HG03064 (cell line): Measurements from ENCODE around the gene OR10A4.
"Not testable (repeated sequence)": the region's sequence is repeated elsewhere in the genome, so short reads cannot be mapped to it uniquely, and the experiment has no call there.

Experiments used
- ATAC-seq: cut with Tn5 transposase; IDR thresholded peaks from one replicate; pipeline ENCODE4 v1.9.1; 2021; ENCODE audit warnings: low read depth; ENCODE audit not compliant: unreplicated experiment

OR10A4 gene, protein sequence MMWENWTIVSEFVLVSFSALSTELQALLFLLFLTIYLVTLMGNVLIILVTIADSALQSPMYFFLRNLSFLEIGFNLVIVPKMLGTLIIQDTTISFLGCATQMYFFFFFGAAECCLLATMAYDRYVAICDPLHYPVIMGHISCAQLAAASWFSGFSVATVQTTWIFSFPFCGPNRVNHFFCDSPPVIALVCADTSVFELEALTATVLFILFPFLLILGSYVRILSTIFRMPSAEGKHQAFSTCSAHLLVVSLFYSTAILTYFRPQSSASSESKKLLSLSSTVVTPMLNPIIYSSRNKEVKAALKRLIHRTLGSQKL

DNA sequence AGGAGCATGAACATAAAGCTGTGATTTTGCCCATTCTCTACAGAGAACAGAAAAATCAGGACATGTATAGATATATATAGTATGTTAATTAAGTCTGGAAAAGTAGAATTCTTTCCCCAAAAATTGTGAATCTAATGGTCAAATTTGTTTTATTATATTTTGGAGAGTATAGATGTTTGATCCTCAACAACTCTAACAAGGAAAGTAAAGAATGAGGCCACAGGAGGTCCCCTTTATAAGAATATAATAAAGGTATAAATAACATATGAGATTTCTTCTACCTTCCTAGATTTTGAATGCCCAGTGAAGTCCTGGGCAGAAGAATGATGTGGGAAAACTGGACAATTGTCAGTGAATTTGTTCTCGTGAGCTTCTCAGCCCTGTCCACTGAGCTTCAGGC lies at the start of gene OR10A4:
Gene OR10A4, plus strand, starts transcription at position 301 of the 400 bp plus-strand sequence. Its CDS starts 23 bp downstream, at position 324.
- no peak for ATAC-seq

DNA sequence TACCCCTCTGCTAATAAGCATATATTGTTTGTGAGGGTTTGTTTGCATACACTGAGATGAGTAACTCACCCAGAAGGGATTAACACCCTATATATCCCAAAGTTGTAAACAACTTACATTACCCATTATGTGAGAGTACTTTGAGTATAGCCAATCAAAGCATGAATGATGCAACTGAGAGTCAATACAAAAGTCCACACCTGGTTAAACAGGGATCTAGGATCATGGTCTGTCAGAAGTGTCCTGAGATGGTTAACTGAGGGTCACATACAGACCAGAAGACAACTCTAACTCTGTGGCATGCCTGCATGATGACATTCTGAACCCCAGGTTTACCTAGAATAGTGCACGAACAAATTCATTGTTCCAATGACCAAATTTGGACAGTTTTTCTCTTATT lies 48.3 kb upstream of the OR10A4 start:
- ATAC-seq: no peak

DNA sequence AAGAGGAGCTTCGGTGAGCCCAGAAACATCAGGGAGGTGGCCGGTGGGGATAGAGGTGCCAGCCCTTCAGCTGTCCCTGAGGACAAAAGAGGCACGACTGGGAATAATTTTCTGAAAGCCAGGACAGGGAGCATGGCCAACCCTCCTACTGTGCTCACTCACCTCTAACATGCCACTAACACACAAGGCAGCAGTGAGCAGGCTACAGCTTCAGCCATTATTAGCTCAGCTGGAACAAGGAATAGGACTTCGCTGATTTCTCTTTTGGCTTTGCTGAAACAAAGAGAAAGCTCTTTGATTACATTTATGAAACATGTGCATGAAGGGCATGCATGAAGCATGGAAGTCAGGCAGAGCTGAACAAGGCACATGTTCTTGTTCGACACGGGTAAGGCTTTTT lies 43.1 kb upstream of the OR10A4 start:
- ATAC-seq: no peak

DNA sequence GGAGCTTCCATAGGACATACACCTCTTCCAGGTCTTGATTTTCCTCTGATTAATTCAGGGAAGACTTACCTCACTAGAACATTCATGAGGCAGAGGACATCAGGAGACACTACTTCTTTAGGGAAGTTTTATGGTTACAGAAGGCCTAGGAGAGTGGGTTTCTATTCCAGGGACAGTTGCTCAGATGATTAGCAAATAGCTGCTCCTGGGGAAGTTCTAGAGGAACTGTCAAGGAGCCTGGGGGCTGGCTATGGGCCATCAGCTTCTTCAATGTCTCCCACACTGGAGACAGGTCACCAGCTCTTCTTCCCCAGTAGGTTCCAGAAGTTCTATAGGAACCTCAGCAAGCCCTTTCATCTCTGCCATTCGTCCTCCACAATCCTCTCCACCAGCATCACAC lies 42.4 kb upstream of the OR10A4 start:
- no peak for ATAC-seq

DNA sequence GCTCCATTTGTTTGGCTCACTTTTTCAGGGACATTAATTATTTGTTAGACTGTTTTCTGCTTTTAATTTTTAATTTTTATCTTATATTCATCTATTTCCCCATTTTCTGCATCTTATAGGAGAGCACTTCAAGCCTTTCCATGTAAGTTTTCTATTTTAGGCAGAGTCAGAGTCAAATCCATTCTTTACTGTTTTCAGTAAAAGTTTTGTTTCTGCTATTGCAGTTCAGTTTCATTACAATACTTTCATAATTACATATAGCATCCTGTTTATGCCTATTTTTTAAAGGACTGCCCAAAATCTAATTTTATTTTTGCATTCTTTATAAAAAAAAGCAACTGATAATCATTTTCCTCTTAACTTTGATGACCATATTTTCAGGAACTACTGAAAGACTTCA lies 34.7 kb upstream of the OR10A4 start:
- ATAC-seq: no peak

DNA sequence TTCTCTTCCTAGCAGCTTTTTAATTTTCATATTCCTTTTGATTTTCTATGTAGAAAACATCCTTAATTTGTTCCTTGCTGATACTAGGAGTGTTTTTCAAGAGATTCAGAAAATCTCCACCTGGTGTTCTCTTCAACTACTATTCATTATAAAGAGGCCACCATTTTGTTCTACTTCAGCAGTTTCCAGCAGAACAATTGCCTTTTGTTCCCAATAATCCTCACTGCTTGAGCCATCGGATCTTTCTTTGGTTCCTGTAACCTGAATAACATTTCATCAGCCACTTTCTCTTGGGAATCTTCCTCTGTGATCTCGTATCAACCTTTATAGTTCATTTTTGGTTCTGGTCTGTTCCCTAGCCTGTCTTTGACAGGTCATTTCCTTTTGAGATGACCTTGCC lies 32.8 kb upstream of the OR10A4 start:
- no peak for ATAC-seq

DNA sequence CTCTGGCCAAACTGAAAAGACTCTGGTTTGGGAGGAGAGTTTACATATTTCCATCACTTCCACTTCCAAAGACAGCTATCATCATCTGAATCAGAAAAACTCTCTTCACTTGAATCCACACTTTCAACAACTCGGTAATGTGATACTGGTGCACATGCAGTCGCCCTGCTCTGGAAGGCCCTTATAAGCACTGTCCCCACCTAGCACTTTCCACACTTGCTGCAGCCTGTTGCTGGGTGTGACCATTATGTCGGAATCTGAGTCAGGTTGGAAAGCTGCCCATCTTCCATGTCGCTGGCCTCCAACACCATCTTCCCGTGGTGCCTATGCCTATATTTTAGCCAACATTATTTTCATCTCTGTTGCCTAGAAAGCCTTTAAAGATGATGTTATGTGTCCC lies 32.1 kb upstream of the OR10A4 start:
- no peak for ATAC-seq

DNA sequence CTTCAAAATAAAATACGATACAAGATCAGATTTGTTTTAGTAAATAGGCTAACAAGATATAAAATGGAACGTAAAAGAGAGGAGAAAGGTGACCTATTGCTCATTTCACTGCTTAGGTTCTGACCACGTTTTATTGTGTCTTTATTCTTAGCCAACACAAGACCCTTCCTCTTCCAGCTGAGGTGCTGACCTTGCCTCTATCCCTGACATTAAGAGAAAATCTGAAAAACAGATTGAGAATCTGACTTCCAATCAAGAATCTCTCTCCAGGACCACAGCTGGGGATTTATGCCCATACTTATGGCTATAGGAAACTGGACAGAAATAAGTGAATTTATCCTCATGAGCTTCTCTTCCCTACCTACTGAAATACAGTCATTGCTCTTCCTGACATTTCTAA lies 31.0 kb upstream of the OR10A4 start, which contains the start of gene OR10A5:
Gene OR10A5, plus strand, starts transcription at position 301 of the 400 bp plus-strand sequence. Its CDS starts 0 bp downstream, at position 301.
- ATAC-seq: no peak

DNA sequence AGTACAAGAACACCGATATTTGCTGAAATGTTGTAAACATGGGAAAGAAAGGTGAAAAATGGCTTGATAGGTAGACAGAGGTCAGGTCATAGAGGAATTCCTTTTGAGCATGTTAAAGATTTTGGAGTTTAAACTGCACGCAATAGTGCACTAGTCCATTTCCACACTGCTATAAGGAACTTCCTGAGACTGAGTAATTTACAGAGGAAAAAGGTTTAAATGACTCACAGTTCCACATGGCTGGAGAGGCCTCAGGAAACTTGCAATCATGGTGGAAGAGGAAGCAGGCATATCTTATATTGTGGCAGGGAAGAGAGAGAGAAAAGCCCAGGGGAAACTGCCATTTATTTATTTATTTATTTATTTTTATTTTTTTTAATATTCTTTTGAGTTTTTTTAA lies 25.9 kb upstream of the OR10A4 start:
- no peak for ATAC-seq

DNA sequence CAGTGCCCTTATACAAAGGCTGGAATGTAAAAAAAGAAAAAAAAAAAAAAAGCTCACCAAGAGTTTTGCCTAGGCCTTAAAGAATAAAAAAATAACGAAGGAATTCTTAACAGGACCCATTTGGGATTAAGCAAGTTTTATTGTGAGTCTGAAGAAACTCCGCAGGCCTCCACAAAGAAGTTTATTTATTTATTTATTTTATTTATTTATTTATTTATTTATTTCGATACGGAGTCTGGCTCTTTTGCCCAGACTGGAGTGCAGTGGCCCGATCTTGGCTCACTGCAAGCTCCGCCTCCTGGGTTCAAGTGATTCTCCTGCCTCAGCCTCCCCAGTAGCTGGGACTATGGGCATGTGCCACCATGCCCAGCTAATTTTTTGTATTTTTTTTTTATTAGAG lies 21.6 kb upstream of the OR10A4 start:
- ATAC-seq: not testable (repeated sequence)

DNA sequence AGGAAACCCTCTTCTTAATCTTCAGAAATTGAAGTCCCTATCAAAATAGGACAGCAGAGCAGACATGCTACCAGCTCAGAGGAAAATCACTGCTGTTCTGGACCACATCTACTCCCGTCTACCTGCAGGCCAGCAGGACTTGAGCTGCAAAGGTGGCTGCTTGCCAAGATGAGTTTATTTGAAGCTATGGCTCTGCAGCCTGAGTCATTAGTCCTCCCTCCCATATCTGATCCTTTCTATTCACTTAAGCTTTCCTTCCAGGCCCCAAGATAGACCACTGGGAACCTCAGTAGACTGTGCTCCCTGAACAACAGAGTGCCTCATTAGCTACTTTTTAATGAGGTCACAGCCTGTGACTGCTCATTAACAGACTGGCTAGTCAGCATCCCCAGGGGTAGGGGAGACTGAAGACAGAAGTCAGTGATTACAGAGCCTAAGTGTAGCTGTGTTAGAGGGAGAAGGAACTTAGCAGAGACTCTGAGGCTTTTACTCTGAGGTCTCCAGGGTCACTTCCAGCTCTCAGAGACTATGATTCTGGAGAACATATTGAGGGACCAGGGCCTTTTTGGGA lies 20.4 kb upstream of the OR10A4 start:
- ATAC-seq: no peak

DNA sequence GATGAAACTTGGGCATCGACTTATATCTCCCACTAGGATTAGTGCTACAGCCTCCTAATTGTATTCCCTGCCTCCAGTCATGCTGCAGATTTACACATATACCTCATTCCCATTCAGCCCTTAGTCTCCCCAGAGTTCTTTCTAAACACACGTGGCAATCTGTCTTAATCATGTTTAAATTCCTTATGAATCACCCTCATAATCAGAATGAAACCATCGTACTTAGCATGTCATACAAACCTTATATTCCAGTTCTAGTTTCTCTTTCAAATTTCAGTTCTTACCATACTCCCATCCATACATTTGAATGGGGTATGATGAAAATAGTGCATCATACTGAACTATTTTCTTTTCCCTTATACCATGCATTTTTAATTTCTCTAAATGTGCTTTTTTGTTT lies 19.6 kb upstream of the OR10A4 start:
- no peak for ATAC-seq

DNA sequence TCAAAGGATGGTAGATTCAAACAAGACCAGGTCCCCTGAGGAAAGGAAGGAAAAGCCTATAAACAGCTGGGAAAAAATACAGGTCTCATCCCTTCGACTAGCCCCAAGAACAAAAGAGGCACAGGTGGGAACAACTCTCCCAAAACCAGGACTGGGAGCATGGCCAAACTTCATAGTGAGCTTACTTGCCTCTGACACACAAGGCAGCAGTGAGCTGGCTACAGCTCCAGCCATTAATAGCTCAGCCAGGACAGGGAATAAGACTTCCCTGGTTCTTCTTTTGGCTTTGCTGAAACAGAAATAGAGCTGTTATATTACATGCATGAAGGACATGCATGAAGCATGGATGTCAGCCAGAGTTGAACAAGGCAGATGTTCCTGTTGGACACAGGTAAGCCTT lies 13.5 kb upstream of the OR10A4 start, which contains the start of gene OR10A2:
Gene OR10A2, plus strand, starts transcription at position 97 of the 400 bp plus-strand sequence. CDS start 6,698 bp downstream, outside the sequence.
- no peak for ATAC-seq

DNA sequence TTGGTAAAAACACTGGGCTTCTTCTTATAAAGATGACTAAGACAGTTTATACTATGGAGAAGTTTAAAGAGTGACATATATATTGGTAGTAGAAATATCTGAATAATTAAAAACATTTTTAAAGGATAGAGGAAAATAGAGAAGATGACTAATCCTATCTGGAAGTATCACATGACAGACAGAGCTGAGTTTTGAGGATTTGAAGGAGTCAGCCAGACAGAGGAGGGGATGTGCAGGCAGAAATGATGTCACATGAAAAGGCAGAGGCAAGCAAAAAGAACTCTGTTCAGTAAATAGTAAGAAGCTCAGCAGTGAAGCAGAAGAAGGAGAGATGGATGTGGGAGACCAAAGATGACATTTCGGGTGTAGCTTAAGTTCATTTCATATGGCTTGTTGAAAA lies 12.0 kb upstream of the OR10A4 start:
- no peak for ATAC-seq

DNA sequence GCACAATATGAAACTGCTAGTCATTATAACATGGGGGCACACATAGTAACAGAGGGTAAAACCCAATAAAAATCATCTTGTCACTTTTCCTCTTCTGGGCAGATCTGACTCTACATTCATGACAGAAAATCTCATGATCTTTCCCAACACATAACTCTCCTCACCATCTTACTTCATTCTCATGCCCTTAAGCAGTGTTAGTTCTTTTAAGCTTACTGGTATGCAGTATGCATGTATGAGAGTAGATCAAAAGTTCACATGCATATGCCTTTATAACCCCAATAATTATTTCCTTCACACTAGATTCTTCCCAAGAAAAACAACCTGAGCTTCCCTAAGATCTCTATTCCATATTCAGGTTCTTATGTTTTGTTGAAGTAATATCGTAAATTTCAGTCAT lies 5.1 kb upstream of the OR10A4 start:
- ATAC-seq: no peak

DNA sequence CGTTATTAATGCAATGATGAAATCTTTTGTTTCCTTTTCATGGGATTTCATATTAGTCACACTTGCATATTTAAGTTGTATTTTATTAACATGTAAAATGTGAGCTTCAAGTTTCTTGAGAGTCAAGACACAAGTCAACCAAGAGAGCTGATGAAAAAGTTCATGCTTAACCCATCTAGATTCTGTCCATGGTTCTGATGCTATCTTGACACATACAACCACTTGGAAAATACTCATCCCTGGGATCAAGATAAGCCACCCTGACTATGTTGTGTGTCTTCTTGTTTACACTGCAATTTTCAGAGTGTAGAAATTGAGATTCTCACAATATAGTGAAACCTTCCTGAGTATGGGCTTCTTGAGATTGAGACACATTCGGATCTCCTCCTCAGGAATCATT lies 664 bp upstream of the OR10A4 start:
- no peak for ATAC-seq

DNA sequence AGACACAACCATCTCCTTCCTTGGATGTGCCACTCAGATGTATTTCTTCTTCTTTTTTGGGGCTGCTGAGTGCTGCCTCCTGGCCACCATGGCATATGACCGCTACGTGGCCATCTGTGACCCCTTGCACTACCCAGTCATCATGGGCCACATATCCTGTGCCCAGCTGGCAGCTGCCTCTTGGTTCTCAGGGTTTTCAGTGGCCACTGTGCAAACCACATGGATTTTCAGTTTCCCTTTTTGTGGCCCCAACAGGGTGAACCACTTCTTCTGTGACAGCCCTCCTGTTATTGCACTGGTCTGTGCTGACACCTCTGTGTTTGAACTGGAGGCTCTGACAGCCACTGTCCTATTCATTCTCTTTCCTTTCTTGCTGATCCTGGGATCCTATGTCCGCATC lies 489 bp downstream of the OR10A4 start:
- ATAC-seq: no peak

DNA sequence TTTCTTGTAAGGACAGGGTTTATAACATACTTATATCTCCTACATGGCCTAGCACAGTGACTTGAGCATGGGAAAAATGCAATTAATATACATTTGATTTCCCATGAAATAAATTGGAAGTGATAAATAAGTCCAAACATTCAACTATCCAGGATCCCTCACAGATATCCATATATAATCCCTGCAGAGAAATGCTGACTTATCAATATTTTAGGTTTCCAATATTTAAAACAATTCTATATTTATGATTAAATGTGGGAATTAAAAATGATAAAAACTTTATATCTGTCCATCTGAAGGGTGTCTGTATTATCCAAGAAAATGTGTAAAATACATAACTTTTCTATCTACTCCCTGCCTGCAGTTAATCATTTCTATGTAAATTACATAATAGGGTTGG lies 6.3 kb downstream of the OR10A4 start:
- ATAC-seq: no peak

DNA sequence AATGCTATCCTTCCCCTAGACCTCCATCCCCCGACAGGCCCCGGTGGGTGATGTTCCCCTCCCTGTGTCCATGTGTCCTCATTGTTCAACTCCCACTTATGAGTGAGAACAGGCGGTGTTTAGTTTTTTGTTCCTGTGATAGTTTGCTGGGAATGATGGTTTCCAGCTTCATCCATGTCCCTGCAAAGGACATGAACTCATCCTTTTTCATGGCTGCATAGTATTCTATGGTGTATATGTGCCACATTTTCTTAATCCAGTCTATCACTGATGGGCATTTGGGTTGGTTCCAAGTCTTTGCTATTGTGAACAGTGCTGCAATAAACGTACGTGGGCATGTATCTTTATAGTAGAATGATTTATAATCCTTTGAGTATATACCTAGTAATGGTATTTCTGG lies 11.3 kb downstream of the OR10A4 start:
- ATAC-seq: not testable (repeated sequence)

DNA sequence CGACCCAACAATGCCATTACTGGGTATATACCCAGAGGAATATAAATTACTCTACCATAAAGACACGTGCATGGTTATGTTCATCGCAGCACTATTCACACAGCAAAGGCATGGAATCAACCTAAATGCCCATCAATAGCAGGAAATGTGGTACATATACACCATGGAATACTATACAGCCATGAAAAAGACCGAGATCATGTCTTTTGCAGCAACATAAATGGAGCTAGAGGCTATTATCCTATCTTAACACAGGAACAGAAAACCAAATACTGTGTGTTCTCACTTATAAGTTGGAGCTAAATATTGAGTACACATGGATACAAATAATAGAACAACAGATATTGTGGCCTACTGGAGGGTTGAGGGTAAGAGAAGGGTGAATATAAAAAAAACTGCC lies 12.4 kb downstream of the OR10A4 start:
- no peak for ATAC-seq

DNA sequence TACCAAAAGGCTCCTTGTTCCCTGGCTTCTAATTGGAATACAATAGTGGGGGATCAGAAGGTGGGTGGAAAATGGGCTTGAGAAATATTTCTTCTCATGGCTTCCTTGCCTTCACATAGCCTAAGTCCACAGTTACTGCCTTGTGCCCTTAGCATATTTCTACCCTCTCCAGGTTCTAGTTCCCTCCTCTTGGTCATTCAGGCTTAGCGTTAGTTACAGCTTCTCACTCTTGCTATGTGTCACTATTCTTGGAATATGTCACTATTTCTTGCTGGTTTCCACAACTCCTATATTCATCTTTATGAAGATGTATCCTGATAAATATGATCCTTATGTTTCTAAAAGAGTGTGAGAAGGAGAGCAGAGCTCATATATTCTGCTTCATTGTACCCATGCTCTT lies 13.4 kb downstream of the OR10A4 start:
- ATAC-seq: no peak

DNA sequence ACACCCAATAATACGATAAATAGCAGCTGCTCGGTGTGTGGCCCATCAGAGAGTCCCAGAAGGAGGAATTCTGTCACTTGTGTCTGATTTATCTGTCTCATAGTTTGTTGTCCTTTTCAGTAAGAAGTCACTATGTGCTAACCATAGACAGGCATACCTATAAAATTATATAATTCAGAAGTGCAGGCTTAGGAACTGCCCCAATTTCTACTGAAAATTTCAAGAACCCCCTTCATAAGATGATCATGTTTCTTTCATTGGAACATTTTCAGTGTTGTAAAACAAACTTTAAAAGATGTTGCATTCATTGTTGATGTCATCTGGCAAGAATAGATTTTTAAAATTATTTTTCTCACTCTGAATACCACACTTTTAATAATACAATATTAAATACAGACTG lies 16.0 kb downstream of the OR10A4 start, which contains the start of gene OR2D2:
Gene OR2D2, minus strand, starts transcription at position 101 of the 400 bp plus-strand sequence. Its CDS starts 0 bp downstream, at position 101.
- no peak for ATAC-seq
